GM23248 (cell line): ENCODE results near the gene VCL.

Source experiments
- EZH2 ChIP-seq: fragments of 200-600 bp; sonication (generic); IDR thresholded peaks from 2 replicates; pipeline ENCODE4 v1.6.1; 2018; ENCODE audit warnings: antibody characterized with exemption, mild to moderate bottlenecking; ENCODE audit not compliant: insufficient read depth, poor library complexity, severe bottlenecking
- EZH2phosphoT487 ChIP-seq: fragments of 200-600 bp; sonication (generic); IDR thresholded peaks from 2 replicates; pipeline ENCODE4 v1.6.1; 2018; ENCODE audit warnings: antibody characterized with exemption, moderate library complexity, mild to moderate bottlenecking, low read depth; ENCODE audit not compliant: insufficient read depth

DNA sequence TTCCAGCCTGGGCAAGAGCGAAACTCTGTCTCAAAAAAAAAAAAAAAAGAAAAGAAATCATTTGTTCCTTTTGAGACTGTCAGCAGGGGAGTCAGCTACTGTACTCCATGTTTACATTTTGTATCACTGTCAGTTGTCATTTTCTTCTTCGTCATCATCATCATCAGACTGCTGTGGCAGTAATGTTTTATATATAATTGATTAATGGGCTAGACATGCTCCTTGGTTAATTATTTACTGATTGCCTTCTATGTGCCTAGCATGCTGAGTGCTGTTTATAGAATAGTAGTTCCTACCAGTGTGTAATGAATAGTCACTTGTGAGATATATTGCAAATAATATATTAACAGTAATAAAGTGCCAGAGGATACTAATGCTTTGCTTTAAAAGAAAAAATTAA, 50.5 kb downstream of the VCL start:
- no peak for TF ChIP-seq EZH2phosphoT487
- no peak for TF ChIP-seq EZH2
